IMR-90 (cell line): Measurements from ENCODE around the gene ZMYM4. TPM values are rescaled to one million over a fixed set of nuclear protein-coding genes. Genes with fewer than 3 reads are reported as not detected.

Source experiments
- ATAC-seq: fragments of 200-7000 bp; cut with Tn5 transposase; 2 replicates; pipeline ENCODE4 v1.9.1; 2020; ENCODE audit warnings: low read depth, mild to moderate bottlenecking, moderate library complexity
- BruUV-seq: library from RNA; stranded (reverse); fragments of 400-500 nt; replicated peaks from 2 replicates; lab custom pipeline; 2021; lab: Mats Ljungman, UMichigan
- CTCF ChIA-PET: fragments of 300-600 bp; formaldehyde crosslinking; extraction: SDS; loops from one replicate; lab custom pipeline; 2021; ENCODE audit warnings: antibody characterized with exemption; lab: Yijun Ruan, JAX
- POLR2A ChIA-PET: fragments of 300-600 bp; sonication (Branson Sonifier 250); formaldehyde crosslinking; loops from one replicate; lab custom pipeline; 2022; ENCODE audit warnings: antibody characterized with exemption; ENCODE audit not compliant: unreplicated experiment; lab: Charles Lee
- DNase-seq: peaks from one replicate; pipeline ENCODE4 v3.0.0; 2013
- H2AFZ ChIP-seq: replicated peaks from 2 replicates; pipeline ENCODE3; 2013; ENCODE audit warnings: low read length, mild to moderate bottlenecking; ENCODE audit not compliant: poor library complexity
- H2AK5ac ChIP-seq: 2 replicates; pipeline ENCODE4 v1.6.1; 2013; ENCODE audit warnings: low read depth, low read length, inconsistent platforms
- H2AK9ac ChIP-seq: replicated peaks from 2 replicates; pipeline ENCODE3; 2013; ENCODE audit warnings: mild to moderate bottlenecking, low read depth, low read length, moderate library complexity; ENCODE audit not compliant: poor library complexity
- H2BK120ac ChIP-seq: 2 replicates; pipeline ENCODE4 v1.6.1; 2013; ENCODE audit warnings: low read depth, low read length, inconsistent platforms
- H2BK15ac ChIP-seq: 3 replicates; pipeline ENCODE4 v1.6.1; 2013; ENCODE audit warnings: low read depth, low read length, inconsistent platforms
- H2BK20ac ChIP-seq: 2 replicates; pipeline ENCODE4 v1.6.1; 2013; ENCODE audit warnings: low read depth, mild to moderate bottlenecking, inconsistent platforms, low read length, moderate library complexity
- H2BK5ac ChIP-seq: 2 replicates; pipeline ENCODE4 v1.6.1; 2013; ENCODE audit warnings: mild to moderate bottlenecking, low read depth, low read length, inconsistent platforms; ENCODE audit not compliant: poor library complexity, severe bottlenecking
- H3K14ac ChIP-seq: replicated peaks from 2 replicates; pipeline ENCODE4 v1.6.1; 2013; ENCODE audit warnings: low read depth, low read length, inconsistent platforms
- H3K18ac ChIP-seq: 2 replicates; pipeline ENCODE4 v1.6.1; 2013; ENCODE audit warnings: low read depth, low read length, control low read depth
- H3K23ac ChIP-seq: 2 replicates; pipeline ENCODE4 v1.6.1; 2013; ENCODE audit warnings: low read depth, low read length, inconsistent platforms
- H3K27ac ChIP-seq: 2 replicates; pipeline ENCODE4 v1.5.1; 2013; ENCODE audit warnings: mild to moderate bottlenecking, control low read depth, low read length; ENCODE audit not compliant: insufficient read depth
- H3K27me3 ChIP-seq: 2 replicates; pipeline ENCODE4 v1.6.1; 2013; ENCODE audit warnings: low read length; ENCODE audit not compliant: control insufficient read depth, insufficient read depth
- H3K36me3 ChIP-seq: 2 replicates; pipeline ENCODE4 v1.6.1; 2013; ENCODE audit warnings: low read length, mixed read lengths; ENCODE audit not compliant: control insufficient read depth, insufficient read depth
- H3K4ac ChIP-seq: 2 replicates; pipeline ENCODE4 v1.6.1; 2013; ENCODE audit warnings: low read depth, low read length, inconsistent platforms
- H3K4me1 ChIP-seq: 2 replicates; pipeline ENCODE4 v1.6.1; 2013; ENCODE audit warnings: low read length, mixed read lengths; ENCODE audit not compliant: control insufficient read depth, insufficient read depth
- H3K4me2 ChIP-seq: 2 replicates; pipeline ENCODE4 v1.6.1; 2013; ENCODE audit warnings: low read depth, mild to moderate bottlenecking, control low read depth, low read length, moderate library complexity
- H3K4me3 ChIP-seq: 2 replicates; pipeline ENCODE4 v1.5.1; 2013; ENCODE audit warnings: low read depth, mild to moderate bottlenecking, control low read depth, low read length, moderate library complexity; ENCODE audit not compliant: insufficient read depth
- H3K56ac ChIP-seq: 2 replicates; pipeline ENCODE4 v1.6.1; 2013; ENCODE audit warnings: low read length, inconsistent platforms; ENCODE audit not compliant: insufficient read depth; ENCODE audit errors: extremely low read depth
- H3K79me1 ChIP-seq, 2 experiments: 2 replicates each; pipeline ENCODE4 v1.6.1; 2013; ENCODE audit warnings: low read length in 2 of 2, inconsistent platforms in 1 of 2, low read depth in 1 of 2
- H3K9ac ChIP-seq: 2 replicates; pipeline ENCODE4 v1.6.1; 2013; ENCODE audit warnings: low read depth, low read length, control low read depth
- H3K9me1 ChIP-seq: 2 replicates; pipeline ENCODE4 v1.6.1; 2013; ENCODE audit warnings: low read length, inconsistent platforms; ENCODE audit not compliant: insufficient read depth
- H3K9me3 ChIP-seq: 2 replicates; pipeline ENCODE4 v1.6.1; 2013; ENCODE audit warnings: low read length; ENCODE audit not compliant: control insufficient read depth, insufficient read depth
- H4K20me1 ChIP-seq: 2 replicates; pipeline ENCODE4 v1.6.1; 2013; ENCODE audit warnings: low read length, inconsistent platforms; ENCODE audit not compliant: insufficient read depth
- H4K5ac ChIP-seq: 2 replicates; pipeline ENCODE4 v1.6.1; 2013; ENCODE audit warnings: mild to moderate bottlenecking, low read depth, low read length, control low read depth
- H4K8ac ChIP-seq, 2 experiments: 2 replicates each; pipeline ENCODE4 v1.6.1; 2013; ENCODE audit warnings: low read depth in 2 of 2, low read length in 2 of 2, control low read depth in 1 of 2, inconsistent platforms in 1 of 2
- H4K91ac ChIP-seq: 2 replicates; pipeline ENCODE4 v1.6.1; 2013; ENCODE audit warnings: low read depth, low read length, inconsistent platforms; ENCODE audit not compliant: insufficient read depth
- RAD21 ChIP-seq: IDR thresholded peaks from 2 replicates; pipeline ENCODE4 v1.6.1; 2012; ENCODE audit warnings: low read length, improper control_type of control experiment
- RFX5 ChIP-seq: IDR thresholded peaks from 2 replicates; pipeline ENCODE4 v1.8.0; 2012; ENCODE audit warnings: low read depth, mild to moderate bottlenecking, low read length, moderate library complexity
- WGBS, 2 experiments: methylation state at CpG; one replicate each; pipeline versions ENCODE4 v1.1.5 to v1.1.7; 2013; ENCODE audit warnings: missing lambda C conversion rate in 2 of 2; ENCODE audit not compliant: insufficient read length in 1 of 2; ENCODE audit errors: extremely low coverage in 2 of 2; 5-methylcytosine and 5-hydroxymethylcytosine counted together
- dilution Hi-C: fragments of 300-500 bp; cut with HindIII; formaldehyde crosslinking; loops from one replicate; pipeline ENCODE4 v1.14.3; 2018; ENCODE audit warnings: low sequenced_read_pairs; ENCODE audit not compliant: unreplicated experiment
- in situ Hi-C: fragments of 300-500 bp; cut with MboI; formaldehyde crosslinking; loops from 3 replicates; pipeline ENCODE4 v1.14.3; 2019; ENCODE audit warnings: low sequenced_read_pairs, inconsistent platforms, mixed read lengths
- intact Hi-C: fragments of 100-400 bp; cut with micrococcal nuclease; formaldehyde crosslinking; loops from 2 replicates; pipeline ENCODE4 v1.10.0; 2022
- polyA plus RNA-seq, 3 experiments: library from polyadenylated mRNA; depleted of rRNA; stranded (reverse); fragments of >200 nt; gene quantifications; 2 replicates each; pipeline ENCODE4 v1.2.3, GENCODE V29; 2012; ENCODE audit warnings: low replicate concordance in 1 of 3
- total RNA-seq: library from RNA; depleted of rRNA; stranded (reverse); fragments of >200 nt; gene quantifications from 2 replicates; pipeline ENCODE4 v1.2.3, GENCODE V29; 2012

ZMYM4 gene
- total and polyA plus RNA-seq, 2 of the 4 experiments (the other 2 are of a cell fraction), result 14.7 to 53.8 TPM

DNA sequence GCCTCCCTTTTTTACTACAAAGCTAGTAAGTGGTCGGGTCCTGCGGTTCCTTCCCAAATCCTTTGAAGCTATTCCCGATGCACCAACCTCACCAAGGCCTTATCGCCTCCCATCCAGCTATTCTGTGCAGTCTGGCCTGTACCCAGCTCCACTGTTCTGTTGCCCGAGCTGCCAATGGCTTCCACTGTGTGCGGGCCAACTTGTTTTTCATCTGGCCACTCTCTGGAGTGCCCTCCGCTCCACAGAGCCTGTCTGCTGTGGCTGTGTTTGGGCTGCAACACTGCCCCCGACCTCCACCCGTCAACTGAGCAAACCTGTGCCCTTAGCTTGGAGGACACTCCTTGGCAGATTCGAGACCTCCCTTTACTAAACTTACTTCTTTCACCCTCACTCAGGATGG, 163.7 kb downstream of the ZMYM4 start:
- no TSS peak for BruUV-seq
- CTCF ChIA-PET, result interaction anchor here (1.3 kb wide), 1 partner anchor 19 kb away, joined by 5 read pairs; no protein-coding TSS in a partner anchor

More for the DNA sequence above, 163.7 kb downstream of the ZMYM4 start:
- no peak overlapping the region for H2BK5ac ChIP-seq
- peaks cover 2% of the 10 kb centered on the region; the same call in 1 of the 2 replicates for H3K4me1 ChIP-seq
- H3K27ac ChIP-seq, result no peak overlapping the region
- no peak overlapping the region for H4K5ac ChIP-seq
- TF ChIP-seq RFX5 (no peak), RAD21 (no peak)
- H3K36me3 ChIP-seq, result peaks cover 46% of the 10 kb centered on the region
- 81% methylated on average over 3 of the region's 10 CpGs; no CpG with 5 or more reads in 1 of the 2 experiments for WGBS, 2 experiments
- H2AK5ac ChIP-seq, result no peak overlapping the region
- POLR2A ChIA-PET, result no interaction called here
- H3K4me3 ChIP-seq, result no peak overlapping the region
- H3K4me2 ChIP-seq, result no peak overlapping the region
- H3K27me3 ChIP-seq, result no peaks in the 10 kb centered on the region
- H3K18ac ChIP-seq, result no peak overlapping the region
- dilution Hi-C loops (no loop called here), in situ Hi-C loops (no loop called here), intact Hi-C loops (no loop called here)
- no peak overlapping the region for H2BK15ac ChIP-seq
- no peak overlapping the region for H2AK9ac ChIP-seq
- no peak overlapping the region for H2BK20ac ChIP-seq
- H4K91ac ChIP-seq, result no peak overlapping the region
- ATAC-seq (no peak), DNase-seq (no peak)
- H3K9ac ChIP-seq, result no peak overlapping the region
- H4K20me1 ChIP-seq, result peaks cover 3% of the 10 kb centered on the region; the same call in 1 of the 2 replicates
- no peak overlapping the region for H2BK120ac ChIP-seq
- no peak overlapping the region for H3K56ac ChIP-seq
- H3K4ac ChIP-seq, result no peak overlapping the region
- H3K14ac ChIP-seq, result no peak overlapping the region
- H3K9me1 ChIP-seq, result peaks cover 5% of the 10 kb centered on the region; the same call in 1 of the 2 replicates
- no peak overlapping the region for H2AFZ ChIP-seq
- no peaks in the 10 kb centered on the region; a peak in 1 of 4 replicates for H3K79me1 ChIP-seq
- no peak overlapping the region for H4K8ac ChIP-seq
- no peak overlapping the region for H3K23ac ChIP-seq
- no peaks in the 10 kb centered on the region for H3K9me3 ChIP-seq
